GM12892 (cell line): Measurements from ENCODE around the gene RETREG1.

Experiments
- POLR2AphosphoS5 ChIP-seq: IDR thresholded peaks from 2 replicates; pipeline ENCODE4 v1.6.1; 2011; ENCODE audit warnings: low read depth, low read length, control low read depth
- TAF1 ChIP-seq: IDR thresholded peaks from 2 replicates; pipeline ENCODE4 v1.6.1; 2011; ENCODE audit warnings: low read depth, mild to moderate bottlenecking, control low read depth, low read length, borderline replicate concordance

DNA sequence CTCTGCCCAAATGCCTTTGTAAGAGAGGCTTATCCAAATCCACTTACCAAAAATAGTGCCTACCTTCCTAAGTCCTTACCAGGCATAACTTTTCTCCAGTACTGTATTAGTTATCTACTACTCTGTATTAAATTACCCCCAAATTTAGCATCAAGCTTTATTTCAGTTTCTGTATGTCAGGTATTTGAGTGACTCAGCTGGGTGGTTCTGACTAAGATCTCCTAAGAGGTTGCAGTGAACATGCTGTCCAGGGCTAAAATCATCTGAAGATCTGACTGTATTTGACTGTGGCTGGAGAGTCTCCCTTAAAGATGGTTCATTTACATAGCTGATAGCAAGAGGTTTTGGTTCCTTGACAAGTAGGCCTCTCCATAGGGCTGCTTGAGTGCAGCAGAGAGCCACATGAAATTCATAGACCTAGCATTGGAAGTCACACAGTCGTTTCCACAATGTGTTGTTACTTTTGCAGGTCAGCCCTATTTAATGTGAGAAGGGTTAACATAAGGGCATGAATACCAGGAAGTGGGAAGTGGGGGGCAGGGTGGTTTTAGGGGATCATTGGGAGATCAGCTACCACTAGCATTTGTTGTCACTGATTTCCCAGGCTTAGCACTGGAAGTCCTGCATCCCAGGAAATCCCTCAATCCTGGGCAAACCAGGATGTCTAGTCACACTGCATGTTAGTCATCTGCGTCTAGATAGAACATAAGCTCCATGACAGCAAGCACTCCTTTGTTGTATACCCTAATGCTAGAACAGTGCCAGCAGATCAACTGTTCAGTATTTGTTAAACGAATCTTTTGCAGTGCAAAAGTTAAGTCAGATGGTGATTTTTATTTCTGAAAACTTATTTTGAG, 149.2 kb downstream of the RETREG1 start:
- TF ChIP-seq POLR2AphosphoS5, result no peak
- TF ChIP-seq TAF1, result no peak
